ENCODE results near the gene DEK. TPM values are rescaled to one million over a fixed set of nuclear protein-coding genes. Genes with fewer than 3 reads are reported as not detected.

Gene DEK
- total and polyA plus RNA-seq, 2 donors (not counting 1 experiment from before 2014, with no cell fraction given): 13.6 to 114 TPM

GRCh38 chr6:18269253-18269652 is 4.9 kb upstream of the DEK start:
- Mint-ChIP-seq H3K27me3 (peaks cover 5% of the 10 kb centered on the region), H3K4me1 (peaks cover 9% of the 10 kb centered on the region), H3K4me3 (no peak overlapping the region), H3K27ac (no peak overlapping the region), H3K9me3 (ENCODE audit: insufficient read depth) (no peaks in the 10 kb centered on the region)
- H4K20me1 ChIP-seq (ENCODE audit: control insufficient read depth, insufficient read depth, low read length, poor library complexity, severe bottlenecking): no peaks in the 10 kb centered on the region
- H3K79me2 ChIP-seq (ENCODE audit: control insufficient read depth, insufficient read depth, low read length): peaks cover 18% of the 10 kb centered on the region
- no peak overlapping the region for H3K27ac ChIP-seq (ENCODE audit: low read length in 2 of 2)
- CTCF ChIA-PET: no interaction called here
- no peak overlapping the region for H3K4me2 ChIP-seq (replicated peaks; ENCODE audit: low read depth, low read length, poor library complexity, severe bottlenecking)
- peaks cover 8 to 16% of the 10 kb centered on the region in 2 donors for H3K4me1 ChIP-seq (ENCODE audit: control insufficient read depth in 2 of 2, insufficient read depth in 2 of 2, low read length in 2 of 2)
- H3K9me3 ChIP-seq (ENCODE audit: control extremely low read depth in 1 of 3, control insufficient read depth in 2 of 3, insufficient read depth in 1 of 3, low read length in 2 of 3): peaks cover 0 to 11% (median 4%) of the 10 kb centered on the region in 3 donors
- intact Hi-C loops (cut with micrococcal nuclease): no loop called here
- DNase-seq (no peak), ATAC-seq (ENCODE audit: low read depth) (no peak)
- H3K27me3 ChIP-seq (replicated peaks in 1 of 4; ENCODE audit: control extremely low read depth in 1 of 4, control insufficient read depth in 3 of 4, insufficient read depth in 4 of 4, low read length in 3 of 4): peaks cover 0 to 3% (median 0%) of the 10 kb centered on the region in 4 experiments
- H3K9ac ChIP-seq (ENCODE audit: low read length): no peak overlapping the region
- TF ChIP-seq EZH2 (IDR thresholded peaks at IDR 0.05; ENCODE audit: borderline replicate concordance, insufficient read depth, low read depth, low read length, poor library complexity, severe bottlenecking) (no peak), CTCF (IDR thresholded peaks at IDR 0.05) (no peak)
- H2AFZ ChIP-seq (ENCODE audit: insufficient read depth, low read depth, low read length, poor library complexity, severe bottlenecking): peak overlapping the region; percentile 29
- no peak overlapping the region for H3K4me3 ChIP-seq (ENCODE audit: control extremely low read depth in 1 of 5, extremely low read depth in 1 of 5, insufficient read depth in 1 of 5, low read depth in 2 of 5, low read length in 4 of 5)
- POLR2A ChIA-PET: no interaction called here
- WGBS (ENCODE audit: insufficient coverage): no CpG with 5 or more reads among the region's 3 CpGs
- no peaks in the 10 kb centered on the region for H3K36me3 ChIP-seq (replicated peaks in 1 of 2; ENCODE audit: control extremely low read depth in 1 of 2, control insufficient read depth in 1 of 2, extremely low read depth in 1 of 2, insufficient read depth in 2 of 2, low read length in 1 of 2)

- no peak for ATAC-seq (ENCODE audit: low read depth)
- DNase-seq: no peak
- WGBS (ENCODE audit: insufficient coverage): 94% methylated on average over 4 of the region's 4 CpGs
- peaks cover 14% of the 10 kb centered on the region for H3K4me1 Mint-ChIP-seq
- Histone ChIP-seq H3K36me3 (replicated peaks in 1 of 2; ENCODE audit: control extremely low read depth in 1 of 2, control insufficient read depth in 1 of 2, extremely low read depth in 1 of 2, insufficient read depth in 2 of 2, low read length in 1 of 2) (no peaks in the 10 kb centered on the region), H2AFZ (ENCODE audit: insufficient read depth, low read depth, low read length, poor library complexity, severe bottlenecking) (no peak overlapping the region), H3K9me3 (ENCODE audit: control extremely low read depth in 1 of 3, control insufficient read depth in 2 of 3, insufficient read depth in 1 of 3, low read length in 2 of 3) (peaks cover 0 to 11% (median 4%) of the 10 kb centered on the region in 3 donors), H4K20me1 (ENCODE audit: control insufficient read depth, insufficient read depth, low read length, poor library complexity, severe bottlenecking) (no peaks in the 10 kb centered on the region), H3K4me2 (replicated peaks; ENCODE audit: low read depth, low read length, poor library complexity, severe bottlenecking) (no peak overlapping the region), H3K4me3 (ENCODE audit: control extremely low read depth in 1 of 5, extremely low read depth in 1 of 5, insufficient read depth in 1 of 5, low read depth in 2 of 5, low read length in 4 of 5) (no peak overlapping the region), H3K4me1 (ENCODE audit: control insufficient read depth in 2 of 2, insufficient read depth in 2 of 2, low read length in 2 of 2) (peaks cover 8 to 17% of the 10 kb centered on the region in 2 donors), H3K27me3 (replicated peaks in 1 of 4; ENCODE audit: control extremely low read depth in 1 of 4, control insufficient read depth in 3 of 4, insufficient read depth in 4 of 4, low read length in 3 of 4) (peaks cover 0 to 3% (median 0%) of the 10 kb centered on the region in 4 experiments), H3K27ac (ENCODE audit: low read length in 2 of 2) (no peak overlapping the region), H3K79me2 (ENCODE audit: control insufficient read depth, insufficient read depth, low read length) (peaks cover 26% of the 10 kb centered on the region), H3K9ac (ENCODE audit: low read length) (no peak overlapping the region)
- POLR2A ChIA-PET: no interaction called here
- CTCF ChIA-PET: no interaction called here
- peaks cover 4% of the 10 kb centered on the region for H3K27me3 Mint-ChIP-seq
- intact Hi-C loops (cut with micrococcal nuclease): no loop called here
- H3K27ac Mint-ChIP-seq: no peak overlapping the region
- no peaks in the 10 kb centered on the region for H3K9me3 Mint-ChIP-seq (ENCODE audit: insufficient read depth)
- H3K4me3 Mint-ChIP-seq: no peak overlapping the region
- no peak for TF ChIP-seq EZH2 (IDR thresholded peaks at IDR 0.05; ENCODE audit: borderline replicate concordance, insufficient read depth, low read depth, low read length, poor library complexity, severe bottlenecking)
- no peak for TF ChIP-seq CTCF (IDR thresholded peaks at IDR 0.05)
These were observed 3.7 kb upstream of the DEK start for GRCh38 chr6:18268066-18268465.
